Erythroblast (primary cell): ENCODE results near the gene VIT.

Experiments
- GATA1 ChIP-seq: IDR thresholded peaks from 2 replicates; pipeline ENCODE4 v1.6.1; 2011; ENCODE audit warnings: low read depth, mild to moderate bottlenecking, control low read depth, low read length, moderate library complexity
- POLR2A ChIP-seq: IDR thresholded peaks from 2 replicates; pipeline ENCODE4 v1.6.1; 2011; ENCODE audit warnings: mild to moderate bottlenecking, low read length

- TF ChIP-seq POLR2A (no peak), GATA1 (no peak)
Observed at GRCh38 chr2:36769106-36769505, 72.6 kb downstream of the VIT start.
